Central memory CD8-positive, alpha-beta T cell (primary cell): ENCODE data around the gene CDKN2B-AS1.

Experiments used
- ATAC-seq: fragments of 150-1000 bp; cut with Tn5 transposase; replicated peaks from 2 replicates; pipeline ENCODE4 v1.10.0; 2022; ENCODE audit warnings: mild to moderate bottlenecking, moderate FRiP score, moderate number of reproducible peaks; ENCODE audit not compliant: poor library complexity, severe bottlenecking; ENCODE audit errors: extremely low read depth
- DNase-seq, 2 donors: peaks; one replicate each; pipeline ENCODE4 v3.0.0; 2021; ENCODE audit warnings: low spot score in 2 of 2
- H3K27ac Mint-ChIP-seq: one replicate; pipeline ENCODE4 v1.8.0; 2022; ENCODE audit warnings: low read depth, mild to moderate bottlenecking, moderate library complexity, mixed read lengths
- H3K27me3 Mint-ChIP-seq: one replicate; pipeline ENCODE4 v1.8.0; 2022; ENCODE audit warnings: mixed read lengths
- H3K36me3 Mint-ChIP-seq: one replicate; pipeline ENCODE4 v1.8.0; 2022; ENCODE audit warnings: mild to moderate bottlenecking, moderate library complexity, mixed read lengths; ENCODE audit not compliant: insufficient read depth
- H3K4me1 Mint-ChIP-seq: one replicate; pipeline ENCODE4 v1.8.0; 2022; ENCODE audit warnings: mixed read lengths
- H3K4me3 Mint-ChIP-seq: one replicate; pipeline ENCODE4 v1.8.0; 2022; ENCODE audit warnings: mild to moderate bottlenecking, moderate library complexity, mixed read lengths
- H3K9me3 Mint-ChIP-seq: one replicate; pipeline ENCODE4 v1.8.0; 2022; ENCODE audit warnings: mixed read lengths

Gene CDKN2B-AS1

GRCh38 chr9:22002038-22002437 lies 7.4 kb downstream of the CDKN2B-AS1 start:
- DNase-seq = no peak
- no peak for ATAC-seq
- no peaks in the 10 kb centered on the region for H3K9me3 Mint-ChIP-seq
- no peak overlapping the region for H3K27ac Mint-ChIP-seq
- no peak overlapping the region for H3K4me3 Mint-ChIP-seq
- peaks cover 11% of the 10 kb centered on the region for H3K4me1 Mint-ChIP-seq
- H3K27me3 Mint-ChIP-seq = peaks cover 50% of the 10 kb centered on the region
- H3K36me3 Mint-ChIP-seq = peaks cover 8% of the 10 kb centered on the region

GRCh38 chr9:22005021-22005701 lies 10.6 kb downstream of the CDKN2B-AS1 start:
- Mint-ChIP-seq H3K27me3 (peaks cover 72% of the 10 kb centered on the region), H3K36me3 (peaks cover 10% of the 10 kb centered on the region), H3K4me1 (peaks cover 21% of the 10 kb centered on the region), H3K4me3 (no peak overlapping the region), H3K27ac (no peak overlapping the region), H3K9me3 (no peaks in the 10 kb centered on the region)
- DNase-seq (no peak), ATAC-seq (no peak)

GRCh38 chr9:22005702-22006606 lies 11.4 kb downstream of the CDKN2B-AS1 start:
- peaks cover 73% of the 10 kb centered on the region for H3K27me3 Mint-ChIP-seq
- peaks cover 21% of the 10 kb centered on the region for H3K4me1 Mint-ChIP-seq
- H3K36me3 Mint-ChIP-seq = peaks cover 12% of the 10 kb centered on the region
- H3K9me3 Mint-ChIP-seq = no peaks in the 10 kb centered on the region
- H3K4me3 Mint-ChIP-seq = no peak overlapping the region
- DNase-seq (no peak), ATAC-seq (no peak)
- H3K27ac Mint-ChIP-seq = no peak overlapping the region

- no peak for DNase-seq
- Mint-ChIP-seq H3K4me1 (peaks cover 21% of the 10 kb centered on the region), H3K9me3 (no peaks in the 10 kb centered on the region), H3K27ac (peak overlapping the region; percentile 33), H3K36me3 (peaks cover 12% of the 10 kb centered on the region), H3K4me3 (peak overlapping the region; percentile 89), H3K27me3 (peaks cover 62% of the 10 kb centered on the region)
- ATAC-seq = no peak
Observed at GRCh38 chr9:22008384-22008716, 13.8 kb downstream of the CDKN2B-AS1 start.

GRCh38 chr9:22008717-22009505 lies 14.3 kb downstream of the CDKN2B-AS1 start, which contains the start of gene CDKN2B:
Gene CDKN2B, minus strand, starts transcription at chr9:22009305. Its CDS starts 352 bp downstream, at chr9:22008953.
- DNase-seq = peak; percentile 39 to 56
- Mint-ChIP-seq H3K36me3 (peaks cover 12% of the 10 kb centered on the region), H3K27me3 (peaks cover 57% of the 10 kb centered on the region), H3K4me1 (peaks cover 21% of the 10 kb centered on the region), H3K27ac (peak within 1 kb of the TSS; percentile 33), H3K4me3 (peak within 1 kb of the TSS; percentile 89), H3K9me3 (no peaks in the 10 kb centered on the region)
- ATAC-seq = peak; percentile 61

GRCh38 chr9:22009506-22009867 lies 14.9 kb downstream of the CDKN2B-AS1 start:
- Mint-ChIP-seq H3K4me1 (peaks cover 21% of the 10 kb centered on the region), H3K27me3 (peaks cover 51% of the 10 kb centered on the region), H3K9me3 (no peaks in the 10 kb centered on the region), H3K36me3 (peaks cover 12% of the 10 kb centered on the region), H3K27ac (no peak overlapping the region), H3K4me3 (peak overlapping the region; percentile 89)
- no peak for DNase-seq
- ATAC-seq = peak; percentile 41

- peaks cover 35% of the 10 kb centered on the region for H3K27me3 Mint-ChIP-seq
- DNase-seq (no peak), ATAC-seq (no peak)
- H3K36me3 Mint-ChIP-seq = peaks cover 6% of the 10 kb centered on the region
- H3K9me3 Mint-ChIP-seq = no peaks in the 10 kb centered on the region
- H3K27ac Mint-ChIP-seq = no peak overlapping the region
- no peak overlapping the region for H3K4me3 Mint-ChIP-seq
- H3K4me1 Mint-ChIP-seq = peaks cover 10% of the 10 kb centered on the region
Observed at GRCh38 chr9:22010866-22011625, 16.5 kb downstream of the CDKN2B-AS1 start.

- Mint-ChIP-seq H3K36me3 (no peaks in the 10 kb centered on the region), H3K9me3 (no peaks in the 10 kb centered on the region), H3K4me3 (no peak overlapping the region), H3K27me3 (peaks cover 14% of the 10 kb centered on the region), H3K27ac (no peak overlapping the region), H3K4me1 (no peaks in the 10 kb centered on the region)
- ATAC-seq (no peak), DNase-seq (no peak)
Observed at GRCh38 chr9:22022396-22022795, 27.8 kb downstream of the CDKN2B-AS1 start.

GRCh38 chr9:22026696-22027095 lies 32.1 kb downstream of the CDKN2B-AS1 start:
- Mint-ChIP-seq H3K4me1 (no peaks in the 10 kb centered on the region), H3K27ac (no peak overlapping the region), H3K36me3 (no peaks in the 10 kb centered on the region), H3K4me3 (no peak overlapping the region), H3K27me3 (peaks cover 11% of the 10 kb centered on the region), H3K9me3 (no peaks in the 10 kb centered on the region)
- DNase-seq (no peak), ATAC-seq (no peak)

GRCh38 chr9:22028394-22028793 lies 33.8 kb downstream of the CDKN2B-AS1 start:
- H3K27ac Mint-ChIP-seq = no peak overlapping the region
- DNase-seq (no peak), ATAC-seq (no peak)
- H3K27me3 Mint-ChIP-seq = no peaks in the 10 kb centered on the region
- no peaks in the 10 kb centered on the region for H3K9me3 Mint-ChIP-seq
- H3K36me3 Mint-ChIP-seq = no peaks in the 10 kb centered on the region
- H3K4me1 Mint-ChIP-seq = no peaks in the 10 kb centered on the region
- no peak overlapping the region for H3K4me3 Mint-ChIP-seq

GRCh38 chr9:22029231-22029630 lies 34.6 kb downstream of the CDKN2B-AS1 start:
- no peak overlapping the region for H3K27ac Mint-ChIP-seq
- H3K9me3 Mint-ChIP-seq = no peaks in the 10 kb centered on the region
- ATAC-seq = no peak
- no peaks in the 10 kb centered on the region for H3K36me3 Mint-ChIP-seq
- H3K4me3 Mint-ChIP-seq = no peak overlapping the region
- H3K27me3 Mint-ChIP-seq = no peaks in the 10 kb centered on the region
- no peaks in the 10 kb centered on the region for H3K4me1 Mint-ChIP-seq
- no peak for DNase-seq

- no peaks in the 10 kb centered on the region for H3K27me3 Mint-ChIP-seq
- ATAC-seq (no peak), DNase-seq (no peak)
Observed at GRCh38 chr9:22030101-22030598, 35.6 kb downstream of the CDKN2B-AS1 start.

More at GRCh38 chr9:22030101-22030598, 35.6 kb downstream of the CDKN2B-AS1 start:
- H3K9me3 Mint-ChIP-seq = no peaks in the 10 kb centered on the region
- no peaks in the 10 kb centered on the region for H3K36me3 Mint-ChIP-seq
- H3K4me1 Mint-ChIP-seq = no peaks in the 10 kb centered on the region
- H3K4me3 Mint-ChIP-seq = no peak overlapping the region
- H3K27ac Mint-ChIP-seq = no peak overlapping the region
